ENCODE data around the gene KIF3C.

DNA sequence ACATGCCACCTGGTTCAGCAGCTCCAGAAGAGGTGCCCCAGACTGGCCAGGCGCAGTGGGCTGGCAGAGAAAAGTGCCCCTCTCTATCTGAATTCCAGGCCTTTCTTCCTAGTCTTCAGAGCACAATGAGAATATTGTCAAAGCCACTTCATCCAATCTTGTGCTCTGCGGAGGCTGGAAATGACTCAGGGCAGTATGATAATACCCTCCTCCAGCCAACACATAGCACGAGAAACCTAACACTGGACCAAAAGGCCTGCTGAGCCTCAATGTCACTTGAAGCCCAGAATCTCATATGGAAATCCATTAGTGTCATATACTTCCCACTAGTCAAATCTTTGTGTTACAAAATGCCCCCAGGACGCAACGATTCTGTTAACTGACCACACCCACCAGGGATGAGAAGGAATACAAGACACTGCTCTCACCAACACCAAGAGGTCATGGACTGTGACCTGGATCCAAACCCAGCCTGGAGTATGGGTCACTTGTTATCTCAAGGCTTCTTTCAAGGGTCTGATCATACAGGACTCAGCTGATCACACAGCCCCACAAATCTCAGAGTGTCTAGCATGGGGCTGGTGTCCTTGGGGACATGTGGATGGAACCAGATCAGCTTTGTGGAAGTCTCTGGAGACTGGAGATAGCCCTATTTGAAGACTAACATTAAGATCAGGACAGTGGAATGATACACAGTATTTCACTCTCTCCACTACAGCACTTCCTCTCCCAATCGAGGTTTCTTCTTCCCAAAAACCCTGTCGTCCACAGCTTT lies 10.1 kb downstream of the KIF3C start:
- no peak for TF ChIP-seq POLR2A (IDR thresholded peaks at IDR 0.05)
- TF ChIP-seq, protein P1, sequence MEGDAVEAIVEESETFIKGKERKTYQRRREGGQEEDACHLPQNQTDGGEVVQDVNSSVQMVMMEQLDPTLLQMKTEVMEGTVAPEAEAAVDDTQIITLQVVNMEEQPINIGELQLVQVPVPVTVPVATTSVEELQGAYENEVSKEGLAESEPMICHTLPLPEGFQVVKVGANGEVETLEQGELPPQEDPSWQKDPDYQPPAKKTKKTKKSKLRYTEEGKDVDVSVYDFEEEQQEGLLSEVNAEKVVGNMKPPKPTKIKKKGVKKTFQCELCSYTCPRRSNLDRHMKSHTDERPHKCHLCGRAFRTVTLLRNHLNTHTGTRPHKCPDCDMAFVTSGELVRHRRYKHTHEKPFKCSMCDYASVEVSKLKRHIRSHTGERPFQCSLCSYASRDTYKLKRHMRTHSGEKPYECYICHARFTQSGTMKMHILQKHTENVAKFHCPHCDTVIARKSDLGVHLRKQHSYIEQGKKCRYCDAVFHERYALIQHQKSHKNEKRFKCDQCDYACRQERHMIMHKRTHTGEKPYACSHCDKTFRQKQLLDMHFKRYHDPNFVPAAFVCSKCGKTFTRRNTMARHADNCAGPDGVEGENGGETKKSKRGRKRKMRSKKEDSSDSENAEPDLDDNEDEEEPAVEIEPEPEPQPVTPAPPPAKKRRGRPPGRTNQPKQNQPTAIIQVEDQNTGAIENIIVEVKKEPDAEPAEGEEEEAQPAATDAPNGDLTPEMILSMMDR (IDR thresholded peaks at IDR 0.05): no peak

Data from thyroid gland (tissue), 4 donors.